NCI-H1436 (cell line): Measurements from ENCODE around the gene CPT1B.
"Not testable (repeated sequence)": the region's sequence is repeated elsewhere in the genome, so short reads cannot be mapped to it uniquely, and the experiment has no call there.

Experiments
- DNase-seq: peaks from one replicate; lab custom pipeline; 2025; lab: John Stamatoyannopoulos, UW

The CPT1B gene

GRCh38 chr22:50577987-50578775 lies at the start of gene CPT1B:
CPT1B (minus strand) TSS chr22:50578427; CDS start chr22:50577915, 512 bp downstream.
- no peak for DNase-seq

GRCh38 chr22:50626850-50627641 lies 48.8 kb upstream of the CPT1B start:
- no peak for DNase-seq

GRCh38 chr22:50626314-50626849 lies 48.2 kb upstream of the CPT1B start:
- no peak for DNase-seq

GRCh38 chr22:50625568-50626313 lies 47.5 kb upstream of the CPT1B start:
- no peak for DNase-seq

- DNase-seq: no peak
These were observed 46.9 kb upstream of the CPT1B start for GRCh38 chr22:50625131-50625567.

GRCh38 chr22:50624347-50625130 lies 46.3 kb upstream of the CPT1B start:
- DNase-seq: no peak

- peak; percentile 86 for DNase-seq
These were observed 44.6 kb upstream of the CPT1B start for GRCh38 chr22:50622723-50623327.

- DNase-seq: no peak
These were observed 43.9 kb upstream of the CPT1B start for GRCh38 chr22:50621948-50622722.

- no peak for DNase-seq
These were observed 43.2 kb upstream of the CPT1B start for GRCh38 chr22:50621356-50621880.

- no peak for DNase-seq
These were observed 42.5 kb upstream of the CPT1B start for GRCh38 chr22:50620593-50621355.

GRCh38 chr22:50614296-50614695 lies 36.1 kb upstream of the CPT1B start:
- DNase-seq: not testable (repeated sequence)

GRCh38 chr22:50613291-50613981 lies 35.2 kb upstream of the CPT1B start:
- DNase-seq: no peak

GRCh38 chr22:50612528-50613221 lies 34.4 kb upstream of the CPT1B start:
- no peak for DNase-seq

GRCh38 chr22:50612168-50612527 lies 33.9 kb upstream of the CPT1B start:
- no peak for DNase-seq

- DNase-seq: no peak
These were observed 33.3 kb upstream of the CPT1B start for GRCh38 chr22:50611341-50612060.

- DNase-seq: no peak
These were observed 32.4 kb upstream of the CPT1B start for GRCh38 chr22:50610581-50610980.

- DNase-seq: no peak
These were observed 31.8 kb upstream of the CPT1B start for GRCh38 chr22:50610041-50610451.
